GM18951 (cell line): ENCODE data around the gene SDK2.

Experiments used
- POLR2A ChIP-seq: IDR thresholded peaks from 4 replicates; pipeline ENCODE4 v1.6.1; 2011; ENCODE audit warnings: mild to moderate bottlenecking; ENCODE audit not compliant: insufficient read length, insufficient read depth; ENCODE audit errors: extremely low read depth
- in situ Hi-C: fragments of 300-500 bp; cut with MboI; formaldehyde crosslinking; loops from one replicate; pipeline ENCODE4 v1.12.0; 2022; ENCODE audit warnings: low sequenced_read_pairs, mixed read lengths, inconsistent platforms; ENCODE audit not compliant: unreplicated experiment

SDK2 gene, protein sequence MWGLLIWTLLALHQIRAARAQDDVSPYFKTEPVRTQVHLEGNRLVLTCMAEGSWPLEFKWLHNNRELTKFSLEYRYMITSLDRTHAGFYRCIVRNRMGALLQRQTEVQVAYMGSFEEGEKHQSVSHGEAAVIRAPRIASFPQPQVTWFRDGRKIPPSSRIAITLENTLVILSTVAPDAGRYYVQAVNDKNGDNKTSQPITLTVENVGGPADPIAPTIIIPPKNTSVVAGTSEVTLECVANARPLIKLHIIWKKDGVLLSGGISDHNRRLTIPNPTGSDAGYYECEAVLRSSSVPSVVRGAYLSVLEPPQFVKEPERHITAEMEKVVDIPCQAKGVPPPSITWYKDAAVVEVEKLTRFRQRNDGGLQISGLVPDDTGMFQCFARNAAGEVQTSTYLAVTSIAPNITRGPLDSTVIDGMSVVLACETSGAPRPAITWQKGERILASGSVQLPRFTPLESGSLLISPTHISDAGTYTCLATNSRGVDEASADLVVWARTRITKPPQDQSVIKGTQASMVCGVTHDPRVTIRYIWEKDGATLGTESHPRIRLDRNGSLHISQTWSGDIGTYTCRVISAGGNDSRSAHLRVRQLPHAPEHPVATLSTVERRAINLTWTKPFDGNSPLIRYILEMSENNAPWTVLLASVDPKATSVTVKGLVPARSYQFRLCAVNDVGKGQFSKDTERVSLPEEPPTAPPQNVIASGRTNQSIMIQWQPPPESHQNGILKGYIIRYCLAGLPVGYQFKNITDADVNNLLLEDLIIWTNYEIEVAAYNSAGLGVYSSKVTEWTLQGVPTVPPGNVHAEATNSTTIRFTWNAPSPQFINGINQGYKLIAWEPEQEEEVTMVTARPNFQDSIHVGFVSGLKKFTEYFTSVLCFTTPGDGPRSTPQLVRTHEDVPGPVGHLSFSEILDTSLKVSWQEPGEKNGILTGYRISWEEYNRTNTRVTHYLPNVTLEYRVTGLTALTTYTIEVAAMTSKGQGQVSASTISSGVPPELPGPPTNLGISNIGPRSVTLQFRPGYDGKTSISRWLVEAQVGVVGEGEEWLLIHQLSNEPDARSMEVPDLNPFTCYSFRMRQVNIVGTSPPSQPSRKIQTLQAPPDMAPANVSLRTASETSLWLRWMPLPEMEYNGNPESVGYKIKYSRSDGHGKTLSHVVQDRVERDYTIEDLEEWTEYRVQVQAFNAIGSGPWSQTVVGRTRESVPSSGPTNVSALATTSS (N-terminal part only)

DNA sequence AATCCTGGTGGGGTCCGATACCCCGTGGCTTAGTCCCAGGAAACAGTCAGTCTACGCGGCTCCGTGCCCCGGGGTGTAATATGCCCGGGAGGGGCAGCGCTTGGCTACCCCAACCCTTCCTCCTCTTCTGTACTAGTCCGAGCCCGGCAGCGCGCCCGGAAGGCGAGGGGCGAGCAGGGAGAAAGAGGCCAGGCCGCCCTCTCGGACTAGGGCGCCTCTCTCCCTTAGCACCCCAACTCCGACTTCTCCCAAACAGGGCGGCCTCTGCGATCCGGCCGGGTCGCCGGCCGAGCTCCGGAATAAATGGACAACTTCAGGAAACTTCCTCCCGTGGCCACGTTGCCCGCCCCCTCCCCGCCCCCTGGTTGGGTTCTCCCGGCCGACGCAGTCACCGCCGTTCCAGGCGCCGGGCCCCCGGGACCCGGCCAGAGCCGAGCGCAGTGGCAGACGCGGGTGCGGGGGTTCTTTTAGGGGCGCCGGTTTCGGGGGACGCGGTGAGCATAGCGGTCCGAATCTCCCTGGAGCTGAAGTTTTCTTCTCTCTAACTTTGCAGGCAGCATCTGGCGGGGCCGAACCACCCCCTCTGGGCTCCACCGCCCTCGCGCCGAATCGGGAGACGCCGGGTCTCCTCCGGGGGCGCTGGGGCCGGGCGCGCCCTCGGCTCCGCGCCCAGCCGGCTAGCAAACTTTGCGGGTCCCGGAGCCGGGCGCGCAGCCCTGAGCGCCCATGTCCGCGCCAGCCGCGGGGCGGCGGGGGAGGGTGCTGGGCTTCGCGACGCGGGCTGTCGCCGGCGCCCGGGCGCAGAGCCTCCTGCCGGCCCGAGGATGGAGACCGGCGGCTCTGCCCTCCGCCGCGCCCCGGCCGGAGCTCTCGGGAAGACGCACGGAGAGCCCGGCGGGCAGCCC, at the start of gene SDK2:
Gene SDK2 (minus strand): TSS at position 301 of the 905 bp plus-strand sequence. CDS start 357 bp downstream, outside the sequence.
- in situ Hi-C loops: no loop called here
- TF ChIP-seq POLR2A: no peak

DNA sequence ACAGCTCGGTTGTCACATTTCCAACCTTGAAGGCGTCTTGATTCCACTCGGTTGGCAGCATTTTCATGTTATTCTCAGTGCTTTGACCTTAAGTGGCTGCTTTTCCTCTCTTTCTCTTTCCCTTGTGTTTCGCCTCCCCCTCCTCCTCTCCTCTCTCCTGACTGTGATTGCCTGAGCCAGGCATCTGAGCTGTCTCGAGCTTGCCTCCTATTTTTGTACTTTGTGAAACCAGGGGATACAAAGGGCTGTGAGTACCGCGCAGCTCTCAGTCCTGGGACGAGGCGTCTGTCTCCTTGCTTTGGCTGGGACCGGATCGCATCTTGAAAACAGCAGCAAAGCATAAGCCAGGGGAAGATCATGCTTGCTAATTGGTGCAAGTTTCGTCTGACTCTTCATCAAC, 48.8 kb upstream of the SDK2 start:
- TF ChIP-seq POLR2A: no peak
- in situ Hi-C loops: no loop called here

DNA sequence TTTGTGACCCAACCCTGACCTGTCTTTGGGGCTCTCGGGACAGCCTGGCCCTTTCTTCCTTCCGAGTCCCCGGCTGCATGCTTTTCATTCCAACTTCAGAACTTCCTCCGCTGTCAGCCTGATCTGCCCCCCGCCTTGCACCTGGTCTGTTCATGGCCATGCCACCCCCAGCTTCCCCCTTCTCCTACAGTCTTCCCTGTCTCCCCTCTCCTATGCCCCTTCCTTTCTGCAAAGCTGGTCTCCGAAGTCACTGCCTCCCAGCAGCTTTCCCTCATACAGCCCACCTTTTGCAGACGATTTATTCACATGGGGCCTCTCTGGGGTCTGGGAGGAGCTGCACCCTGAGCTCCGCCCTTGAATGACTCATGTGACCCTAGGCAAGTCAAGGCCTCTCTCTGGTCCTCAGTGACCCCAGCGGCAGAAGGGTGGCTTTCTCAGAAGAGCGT, 47.1 kb upstream of the SDK2 start:
- in situ Hi-C loops: no loop called here
- TF ChIP-seq POLR2A: no peak

DNA sequence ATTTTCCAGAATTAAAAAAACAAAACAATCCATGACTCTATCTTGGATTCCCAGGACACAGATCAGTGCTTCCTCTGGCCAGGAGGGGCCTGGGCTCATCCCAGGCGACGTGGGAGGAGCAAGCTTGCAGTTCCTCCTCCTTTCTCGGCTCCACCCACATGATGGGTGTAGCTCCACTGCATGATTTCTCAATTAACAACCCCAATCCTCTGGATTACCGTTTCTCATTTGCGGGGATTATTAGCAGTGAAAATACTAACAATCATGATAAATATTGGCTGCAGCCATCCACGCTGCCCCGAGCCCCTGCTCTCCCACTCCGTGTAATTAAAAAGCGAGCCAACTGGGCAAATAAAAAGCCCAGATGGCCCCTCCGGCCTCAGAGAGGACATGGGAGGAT, 46.4 kb upstream of the SDK2 start:
- in situ Hi-C loops: no loop called here
- no peak for TF ChIP-seq POLR2A

DNA sequence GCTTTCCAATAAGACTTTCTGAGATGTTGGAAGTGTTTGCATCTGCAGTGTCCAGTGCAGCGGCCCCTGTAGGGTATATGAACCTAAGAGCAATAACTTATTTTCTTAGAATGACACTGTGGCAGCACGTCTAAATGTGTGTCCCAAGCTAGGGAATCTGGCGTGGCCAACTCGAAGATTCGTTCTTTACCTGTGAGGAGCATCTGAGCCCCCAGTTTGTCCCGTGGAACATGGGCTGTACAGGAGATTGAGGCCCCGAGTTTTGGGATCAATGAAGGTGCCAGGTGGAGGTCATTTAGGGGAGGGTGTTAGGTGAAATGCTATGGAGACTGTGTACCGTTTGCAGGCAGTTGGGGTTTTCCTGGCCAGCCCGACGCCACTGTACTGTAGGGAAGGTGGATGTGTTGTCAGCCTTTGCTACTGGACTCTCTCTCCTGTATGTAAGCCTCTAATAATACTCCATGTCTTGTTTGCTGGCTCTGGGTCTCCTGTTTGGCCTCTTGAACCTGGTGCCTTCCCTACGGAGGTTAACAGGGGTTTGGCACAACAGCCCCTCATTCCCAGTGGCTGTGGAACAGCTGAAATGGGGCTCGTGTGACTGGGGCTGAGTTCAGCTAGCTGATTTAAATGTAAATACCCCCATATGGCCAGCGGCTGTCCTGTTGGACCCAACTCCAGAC, 45.5 kb upstream of the SDK2 start:
- in situ Hi-C loops: no loop called here
- TF ChIP-seq POLR2A: no peak

DNA sequence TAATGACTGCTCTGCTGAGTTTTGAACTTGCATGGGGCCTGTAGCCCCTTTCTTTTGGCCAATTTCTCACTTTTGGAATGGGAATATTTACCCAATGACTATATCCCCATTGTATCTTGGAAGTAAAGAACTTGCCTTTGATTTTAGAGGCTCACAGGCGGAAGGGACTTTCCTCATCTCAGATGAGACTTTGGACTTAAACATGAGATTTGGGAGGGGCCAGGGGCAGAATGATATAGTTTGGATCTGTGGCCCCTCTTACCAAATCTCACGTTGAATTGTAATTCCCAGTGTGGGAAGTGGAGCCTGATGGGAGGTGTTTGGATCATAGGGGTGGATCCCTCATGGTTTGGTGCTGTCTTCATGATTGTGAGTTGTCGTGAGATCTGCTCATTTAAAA, 42.7 kb upstream of the SDK2 start:
- in situ Hi-C loops: no loop called here
- no peak for TF ChIP-seq POLR2A

DNA sequence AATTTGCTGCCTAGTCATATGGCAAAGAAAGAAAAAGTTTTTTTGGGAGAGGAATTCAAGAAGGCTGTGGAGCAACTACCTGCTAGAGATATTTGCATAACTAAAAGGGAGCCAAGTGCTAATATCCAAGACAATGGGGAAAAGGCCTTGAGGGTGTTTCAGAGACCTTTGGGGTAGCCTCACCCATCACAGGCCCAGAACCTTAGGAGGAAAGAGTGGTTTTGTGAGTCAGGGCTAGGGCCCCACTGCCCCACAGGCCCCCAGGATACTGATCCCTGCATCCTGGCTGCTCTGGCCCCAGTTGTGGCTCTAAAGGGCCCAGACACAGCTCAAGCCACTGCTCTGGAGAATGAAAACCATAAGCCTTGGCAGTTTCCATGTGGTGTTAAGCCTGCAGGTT, 41.9 kb upstream of the SDK2 start:
- TF ChIP-seq POLR2A: no peak
- in situ Hi-C loops: no loop called here

DNA sequence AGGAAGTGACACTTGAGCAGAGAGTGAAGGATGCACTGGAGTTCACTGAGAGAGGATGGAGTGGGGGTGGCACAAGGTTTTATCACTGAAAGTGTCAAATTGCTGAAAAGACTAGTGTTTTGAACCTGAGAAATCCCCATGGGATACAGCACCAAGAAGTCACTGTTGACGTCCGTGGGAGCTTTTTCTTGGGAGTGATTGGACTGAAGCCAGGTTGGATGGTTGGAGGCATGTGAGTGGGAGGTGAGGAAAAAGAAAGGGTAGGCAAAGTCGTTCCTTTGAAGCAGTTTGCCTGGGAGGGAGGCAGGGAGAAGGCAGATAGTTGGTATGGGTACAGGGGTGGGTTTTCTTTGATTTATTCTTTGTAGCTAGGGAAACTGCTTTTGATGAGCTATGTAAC, 39.9 kb upstream of the SDK2 start:
- no peak for TF ChIP-seq POLR2A
- in situ Hi-C loops: no loop called here

DNA sequence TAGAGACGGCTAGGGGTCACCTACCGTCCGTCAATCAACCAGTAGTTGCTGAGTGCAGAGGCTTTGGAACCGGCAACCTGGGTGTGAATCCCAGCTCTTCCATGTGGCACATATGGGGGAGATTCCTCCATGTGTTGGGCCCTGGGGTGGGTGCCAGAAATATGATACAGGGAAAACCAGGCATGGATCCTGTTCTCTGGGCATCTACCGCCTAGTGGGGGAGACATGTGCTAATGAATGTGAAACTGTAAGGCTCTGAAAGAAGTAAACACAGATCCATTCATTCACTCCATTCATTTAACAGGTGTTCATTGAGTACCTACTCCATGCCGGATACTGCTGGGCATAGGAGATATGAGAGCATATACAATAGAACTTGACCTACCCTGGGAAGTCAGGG, 39.5 kb upstream of the SDK2 start:
- in situ Hi-C loops: no loop called here

DNA sequence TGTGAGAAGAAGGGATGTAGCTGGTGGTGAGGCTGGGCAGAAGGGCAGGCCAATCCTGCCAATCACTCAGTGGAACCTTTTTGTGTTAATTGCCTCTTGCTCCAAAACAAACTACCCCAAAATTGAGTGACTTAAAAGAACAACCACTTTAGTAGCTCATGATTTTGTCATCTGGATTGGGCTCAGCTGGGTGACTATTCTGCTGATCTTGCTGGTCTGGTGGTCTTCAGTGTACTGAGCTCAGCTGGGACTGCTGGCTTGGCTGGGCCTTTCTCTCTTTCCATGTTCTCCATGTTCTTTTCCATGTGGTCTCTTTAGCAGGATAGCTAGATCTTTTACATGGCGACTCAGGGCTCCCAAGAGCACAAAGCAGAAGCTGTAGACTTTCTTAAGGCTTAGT, 37.7 kb upstream of the SDK2 start:
- TF ChIP-seq POLR2A: no peak
- in situ Hi-C loops: no loop called here

More for the DNA sequence above, 39.5 kb upstream of the SDK2 start:
- TF ChIP-seq POLR2A: no peak

DNA sequence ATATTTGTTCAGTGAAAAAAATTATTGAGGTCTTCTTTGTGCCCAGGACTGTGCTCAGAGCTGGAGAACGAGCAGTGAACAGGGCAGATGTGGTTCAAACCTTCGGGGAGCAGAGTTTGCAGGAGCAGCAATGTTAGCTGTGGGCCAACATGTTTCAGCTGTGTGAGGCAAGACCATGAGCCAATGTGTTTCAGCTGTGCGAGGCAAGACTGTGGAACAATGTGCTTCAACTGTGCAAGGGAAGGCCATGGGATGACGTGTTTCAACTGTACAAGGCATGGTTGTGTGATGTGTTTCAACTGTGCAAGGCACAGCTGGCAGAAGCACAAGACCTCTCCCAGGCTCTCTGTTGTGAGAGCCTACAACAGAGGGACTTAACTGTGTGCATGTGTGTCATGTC, 35.2 kb upstream of the SDK2 start:
- TF ChIP-seq POLR2A: no peak
- in situ Hi-C loops: no loop called here

DNA sequence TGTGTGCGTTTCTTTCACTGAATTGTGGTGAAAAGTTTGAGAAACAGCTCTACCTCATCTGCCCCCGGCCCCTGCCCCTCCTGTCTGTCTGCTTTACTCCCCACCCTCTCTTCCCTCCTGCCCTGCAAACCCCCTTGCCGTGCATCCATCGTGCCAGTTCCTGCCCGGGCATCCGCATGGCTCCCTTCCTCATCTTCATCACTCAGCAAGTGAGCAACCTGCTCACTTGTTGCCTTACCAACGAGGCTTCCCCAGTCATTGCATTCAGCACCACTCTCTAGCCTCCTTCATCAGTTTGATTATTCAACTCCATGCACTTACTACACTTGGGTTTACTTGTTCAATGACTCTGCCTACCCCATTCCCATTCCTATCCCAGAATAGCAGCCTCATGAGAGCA, 34.8 kb upstream of the SDK2 start:
- TF ChIP-seq POLR2A: no peak
- in situ Hi-C loops: no loop called here
